ENCODE results near the gene SYTL4. TPM values are rescaled to one million over a fixed set of nuclear protein-coding genes. Genes with fewer than 3 reads are reported as not detected.

Gene SYTL4
- total RNA-seq, 2 experiments from 2014 or later, result not detected

DNA sequence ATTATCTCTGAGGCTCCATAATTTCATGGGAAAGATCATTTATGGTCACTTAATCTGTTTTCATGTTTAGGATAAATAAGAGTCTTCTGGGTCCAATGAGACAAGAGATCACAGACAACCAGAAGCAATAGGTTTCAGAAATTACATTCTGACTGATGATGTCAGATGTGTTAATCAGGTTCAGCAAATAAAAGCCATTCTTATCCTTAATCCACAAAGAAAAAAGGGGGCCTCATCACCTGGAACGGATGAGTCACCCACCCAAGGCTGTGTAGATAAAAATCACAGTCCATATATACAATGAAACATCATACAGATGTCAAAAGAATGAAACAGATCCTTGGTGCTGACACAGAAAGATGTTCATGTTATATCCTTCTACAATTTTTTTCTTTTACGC, 36.6 kb downstream of the SYTL4 start:
- Histone ChIP-seq H3K36me3 (ENCODE audit: insufficient read depth, low read length) (no peaks in the 10 kb centered on the region), H3K4me3 (ENCODE audit: low read depth, low read length, poor library complexity, severe bottlenecking) (no peak overlapping the region), H3K79me2 (ENCODE audit: insufficient read depth, low read depth, low read length) (no peaks in the 10 kb centered on the region), H3K9me2 (ENCODE audit: insufficient read depth, low read length) (no peaks in the 10 kb centered on the region), H3K27ac (ENCODE audit: low read depth, low read length, poor library complexity, severe bottlenecking) (no peak overlapping the region), H3K4me2 (ENCODE audit: low read length) (no peak overlapping the region), H4K20me1 (ENCODE audit: insufficient read depth, low read length) (no peaks in the 10 kb centered on the region), H2AFZ (ENCODE audit: low read length) (no peak overlapping the region), H3K4me1 (ENCODE audit: insufficient read depth, low read length, poor library complexity, severe bottlenecking) (no peaks in the 10 kb centered on the region), H3K9me3 (ENCODE audit: low read length) (no peaks in the 10 kb centered on the region)
- intact Hi-C loops (cut with micrococcal nuclease; ENCODE audit: unreplicated experiment), result no loop called here
- no peak for TF ChIP-seq EZH2phosphoT487 (IDR thresholded peaks at IDR 0.05; ENCODE audit: borderline replicate concordance, low read depth, low read length)
- TF ChIP-seq, protein P1, sequence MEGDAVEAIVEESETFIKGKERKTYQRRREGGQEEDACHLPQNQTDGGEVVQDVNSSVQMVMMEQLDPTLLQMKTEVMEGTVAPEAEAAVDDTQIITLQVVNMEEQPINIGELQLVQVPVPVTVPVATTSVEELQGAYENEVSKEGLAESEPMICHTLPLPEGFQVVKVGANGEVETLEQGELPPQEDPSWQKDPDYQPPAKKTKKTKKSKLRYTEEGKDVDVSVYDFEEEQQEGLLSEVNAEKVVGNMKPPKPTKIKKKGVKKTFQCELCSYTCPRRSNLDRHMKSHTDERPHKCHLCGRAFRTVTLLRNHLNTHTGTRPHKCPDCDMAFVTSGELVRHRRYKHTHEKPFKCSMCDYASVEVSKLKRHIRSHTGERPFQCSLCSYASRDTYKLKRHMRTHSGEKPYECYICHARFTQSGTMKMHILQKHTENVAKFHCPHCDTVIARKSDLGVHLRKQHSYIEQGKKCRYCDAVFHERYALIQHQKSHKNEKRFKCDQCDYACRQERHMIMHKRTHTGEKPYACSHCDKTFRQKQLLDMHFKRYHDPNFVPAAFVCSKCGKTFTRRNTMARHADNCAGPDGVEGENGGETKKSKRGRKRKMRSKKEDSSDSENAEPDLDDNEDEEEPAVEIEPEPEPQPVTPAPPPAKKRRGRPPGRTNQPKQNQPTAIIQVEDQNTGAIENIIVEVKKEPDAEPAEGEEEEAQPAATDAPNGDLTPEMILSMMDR (conservative IDR thresholded peaks at IDR 0.05; ENCODE audit: low read length), result no peak
- ChIA-PET POLR2A (no interaction called here), CTCF (ENCODE audit: unreplicated experiment) (no interaction called here)
- no TSS peak for BruUV-seq (replicated peaks)
- DNase-seq (ENCODE audit: low spot score), result no peak

DNA sequence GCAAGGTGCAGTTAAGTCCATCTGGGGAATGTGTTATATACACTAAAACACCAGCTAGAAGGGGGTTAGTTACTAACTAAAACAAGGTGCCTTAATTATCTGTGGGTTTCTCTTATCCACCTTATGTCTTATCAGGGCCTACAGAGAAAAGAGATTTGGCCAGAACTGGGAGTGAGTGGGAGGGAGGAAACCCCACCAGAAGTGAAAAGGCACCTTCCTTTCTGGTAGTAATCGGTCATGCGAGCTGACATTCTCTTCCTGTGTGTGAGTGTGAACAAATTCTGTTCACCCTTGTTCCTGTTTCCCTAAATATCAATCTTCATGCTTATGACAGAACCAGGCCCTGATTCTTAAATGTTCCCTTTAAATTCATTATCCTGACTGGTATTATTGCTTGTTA, 44.4 kb downstream of the SYTL4 start:
- H3K4me3 ChIP-seq (ENCODE audit: low read depth, low read length, poor library complexity, severe bottlenecking), result no peak overlapping the region
- TF ChIP-seq, protein P1 (conservative IDR thresholded peaks at IDR 0.05; ENCODE audit: low read length), result no peak
- TF ChIP-seq EZH2phosphoT487 (IDR thresholded peaks at IDR 0.05; ENCODE audit: borderline replicate concordance, low read depth, low read length), result no peak
- H3K4me1 ChIP-seq (ENCODE audit: insufficient read depth, low read length, poor library complexity, severe bottlenecking), result peaks cover 21% of the 10 kb centered on the region
- ChIA-PET POLR2A (interaction anchor here (0.8 to 1.0 kb wide), 2 partner anchors 81 to 124 kb away, joined by 3 to 5 read pairs; no protein-coding TSS in a partner anchor), CTCF (ENCODE audit: unreplicated experiment) (interaction anchor here (0.6 to 3.1 kb wide), 2 partner anchors 17 to 81 kb away, joined by 4 to 10 read pairs; no protein-coding TSS in a partner anchor)
- peak overlapping the region; percentile 35 for H3K27ac ChIP-seq (ENCODE audit: low read depth, low read length, poor library complexity, severe bottlenecking)
- peak overlapping the region; percentile 91 for H2AFZ ChIP-seq (ENCODE audit: low read length)
- H3K9me3 ChIP-seq (ENCODE audit: low read length), result no peaks in the 10 kb centered on the region
- no peaks in the 10 kb centered on the region for H3K36me3 ChIP-seq (ENCODE audit: insufficient read depth, low read length)
- no peaks in the 10 kb centered on the region for H4K20me1 ChIP-seq (ENCODE audit: insufficient read depth, low read length)
- BruUV-seq (replicated peaks), result no TSS peak
- DNase-seq (ENCODE audit: low spot score), result peak; percentile 54
- no peaks in the 10 kb centered on the region for H3K79me2 ChIP-seq (ENCODE audit: insufficient read depth, low read depth, low read length)
- intact Hi-C loops (cut with micrococcal nuclease; ENCODE audit: unreplicated experiment), result loop anchor here (5.0 kb wide), 1 partner anchor 520 kb away; no protein-coding TSS in a partner anchor
- peak overlapping the region; percentile 63 for H3K4me2 ChIP-seq (ENCODE audit: low read length)
- no peaks in the 10 kb centered on the region for H3K9me2 ChIP-seq (ENCODE audit: insufficient read depth, low read length)

DNA sequence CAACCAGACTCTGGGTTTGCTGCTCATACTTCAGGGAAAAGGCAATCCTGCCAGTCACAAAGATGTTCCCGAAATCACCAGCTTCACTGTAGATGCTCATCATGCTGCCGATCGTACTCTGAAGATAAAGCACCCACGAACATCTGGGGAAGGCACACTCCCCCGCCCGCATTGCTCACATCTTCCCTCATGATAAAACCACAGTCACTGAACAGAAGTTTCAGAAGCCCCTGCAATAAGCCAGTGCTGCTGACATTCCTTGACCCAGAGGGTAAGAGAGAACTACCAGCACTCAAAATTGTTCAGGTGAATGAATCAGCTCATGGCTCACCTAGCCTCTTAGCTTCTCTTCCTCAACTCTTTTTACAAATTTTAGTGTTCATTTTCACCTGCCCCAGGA, 44.8 kb downstream of the SYTL4 start:
- H3K4me1 ChIP-seq (ENCODE audit: insufficient read depth, low read length, poor library complexity, severe bottlenecking), result peaks cover 21% of the 10 kb centered on the region
- no TSS peak for BruUV-seq (replicated peaks)
- TF ChIP-seq, protein P1 (conservative IDR thresholded peaks at IDR 0.05; ENCODE audit: low read length), result no peak
- TF ChIP-seq EZH2phosphoT487 (IDR thresholded peaks at IDR 0.05; ENCODE audit: borderline replicate concordance, low read depth, low read length), result no peak
- POLR2A ChIA-PET, result interaction anchor here (0.8 to 1.0 kb wide), 3 partner anchors 66 to 125 kb away, joined by 3 to 5 read pairs (median 3); no protein-coding TSS in a partner anchor
- peak; percentile 26 for DNase-seq (ENCODE audit: low spot score)
- H4K20me1 ChIP-seq (ENCODE audit: insufficient read depth, low read length), result no peaks in the 10 kb centered on the region
- CTCF ChIA-PET (ENCODE audit: unreplicated experiment), result interaction anchor here (0.6 to 3.1 kb wide), 2 partner anchors 16 to 81 kb away, joined by 4 to 10 read pairs; no protein-coding TSS in a partner anchor
- H3K4me3 ChIP-seq (ENCODE audit: low read depth, low read length, poor library complexity, severe bottlenecking), result no peak overlapping the region
- no peaks in the 10 kb centered on the region for H3K36me3 ChIP-seq (ENCODE audit: insufficient read depth, low read length)
- intact Hi-C loops (cut with micrococcal nuclease; ENCODE audit: unreplicated experiment), result loop anchor here (5.0 kb wide), 1 partner anchor 520 kb away; no protein-coding TSS in a partner anchor
- H3K9me2 ChIP-seq (ENCODE audit: insufficient read depth, low read length), result no peaks in the 10 kb centered on the region
- no peaks in the 10 kb centered on the region for H3K9me3 ChIP-seq (ENCODE audit: low read length)
- no peaks in the 10 kb centered on the region for H3K79me2 ChIP-seq (ENCODE audit: insufficient read depth, low read depth, low read length)
- peak overlapping the region; percentile 63 for H3K4me2 ChIP-seq (ENCODE audit: low read length)
- H2AFZ ChIP-seq (ENCODE audit: low read length), result peak overlapping the region; percentile 91; the same call in 1 of the 2 replicates
- H3K27ac ChIP-seq (ENCODE audit: low read depth, low read length, poor library complexity, severe bottlenecking), result peak overlapping the region; percentile 35

All from OCI-LY7 (cell line).